Middle frontal gyrus (tissue), 1 donor: ENCODE measurements around the gene WDR1.

Source experiments
- DNase-seq: peaks from one replicate; pipeline ENCODE4 v3.0.0-alpha.2; 2015; ENCODE audit warnings: low spot score; ENCODE audit errors: extremely low spot score

WDR1 gene

GRCh38 chr4:10046471-10046870 is 70.1 kb downstream of the WDR1 start:
- no peak for DNase-seq

GRCh38 chr4:10045481-10045880 is 71.1 kb downstream of the WDR1 start:
- DNase-seq: no peak

GRCh38 chr4:10041036-10041435 is 75.6 kb downstream of the WDR1 start:
- DNase-seq: no peak

- no peak for DNase-seq
These were observed 76.3 kb downstream of the WDR1 start for GRCh38 chr4:10040049-10040892.

- DNase-seq: no peak
These were observed 79.7 kb downstream of the WDR1 start for GRCh38 chr4:10036807-10037342.

GRCh38 chr4:10035130-10035529 is 81.5 kb downstream of the WDR1 start:
- no peak for DNase-seq

GRCh38 chr4:10034612-10035104 is 81.9 kb downstream of the WDR1 start:
- no peak for DNase-seq

GRCh38 chr4:10034136-10034535 is 82.5 kb downstream of the WDR1 start:
- no peak for DNase-seq

- no peak for DNase-seq
These were observed 83.3 kb downstream of the WDR1 start for GRCh38 chr4:10033191-10033881.

GRCh38 chr4:10032625-10033024 is 84.0 kb downstream of the WDR1 start:
- no peak for DNase-seq

GRCh38 chr4:10031668-10032590 is 84.7 kb downstream of the WDR1 start:
- no peak for DNase-seq

- no peak for DNase-seq
These were observed 85.5 kb downstream of the WDR1 start for GRCh38 chr4:10030972-10031667.

- no peak for DNase-seq
These were observed 87.2 kb downstream of the WDR1 start for GRCh38 chr4:10029403-10029802.

GRCh38 chr4:10028910-10029309 is 87.7 kb downstream of the WDR1 start:
- DNase-seq: no peak

- no peak for DNase-seq
These were observed 90.1 kb downstream of the WDR1 start for GRCh38 chr4:10026485-10026884.

- no peak for DNase-seq
These were observed 91.3 kb downstream of the WDR1 start for GRCh38 chr4:10025230-10025806.
